Ramos (cell line): ENCODE measurements around the gene KLHL35.

Source experiments
- in situ Hi-C: fragments of 300-500 bp; cut with MboI; formaldehyde crosslinking; loops from one replicate; pipeline ENCODE4 v1.14.3; 2022; ENCODE audit warnings: low sequenced_read_pairs; ENCODE audit not compliant: unreplicated experiment

Gene KLHL35

GRCh38 chr11:75432911-75433321, at the start of gene KLHL35:
Gene KLHL35 (minus strand): TSS chr11:75433203. CDS start chr11:75430629, 2,574 bp downstream.
- in situ Hi-C loops, result no loop called here

- in situ Hi-C loops, result no loop called here
Measured at GRCh38 chr11:75481922-75482606, 49.1 kb upstream of the KLHL35 start.

- in situ Hi-C loops, result no loop called here
Measured at GRCh38 chr11:75481223-75481921, 48.4 kb upstream of the KLHL35 start.

GRCh38 chr11:75480185-75481175, 47.5 kb upstream of the KLHL35 start:
- in situ Hi-C loops, result no loop called here

- in situ Hi-C loops, result no loop called here
Measured at GRCh38 chr11:75479597-75480145, 46.7 kb upstream of the KLHL35 start.

- in situ Hi-C loops, result no loop called here
Measured at GRCh38 chr11:75478783-75479596, 46.0 kb upstream of the KLHL35 start.

- in situ Hi-C loops, result no loop called here
Measured at GRCh38 chr11:75477614-75477935, 44.6 kb upstream of the KLHL35 start.

- in situ Hi-C loops, result no loop called here
Measured at GRCh38 chr11:75476739-75477613, 44.0 kb upstream of the KLHL35 start.

GRCh38 chr11:75475767-75476650, 43.0 kb upstream of the KLHL35 start:
- in situ Hi-C loops, result no loop called here

GRCh38 chr11:75474878-75475766, 42.1 kb upstream of the KLHL35 start:
- in situ Hi-C loops, result no loop called here

- in situ Hi-C loops, result no loop called here
Measured at GRCh38 chr11:75474240-75474639, 41.2 kb upstream of the KLHL35 start.

- in situ Hi-C loops, result no loop called here
Measured at GRCh38 chr11:75473684-75474083, 40.7 kb upstream of the KLHL35 start.

- in situ Hi-C loops, result no loop called here
Measured at GRCh38 chr11:75472081-75472732, 39.2 kb upstream of the KLHL35 start.

GRCh38 chr11:75471176-75471973, 38.4 kb upstream of the KLHL35 start:
- in situ Hi-C loops, result no loop called here

GRCh38 chr11:75470476-75471080, 37.6 kb upstream of the KLHL35 start:
- in situ Hi-C loops, result no loop called here
